ENCODE results near the gene NFAT5. TPM values are rescaled to one million over a fixed set of nuclear protein-coding genes. Genes with fewer than 3 reads are reported as not detected.
"Not testable (repeated sequence)": the region's sequence is repeated elsewhere in the genome, so short reads cannot be mapped to it uniquely, and the experiment has no call there.

NFAT5 gene
- total and polyA plus RNA-seq, 12 donors, result 1.9 to 79.4 (median 50.7) TPM

DNA sequence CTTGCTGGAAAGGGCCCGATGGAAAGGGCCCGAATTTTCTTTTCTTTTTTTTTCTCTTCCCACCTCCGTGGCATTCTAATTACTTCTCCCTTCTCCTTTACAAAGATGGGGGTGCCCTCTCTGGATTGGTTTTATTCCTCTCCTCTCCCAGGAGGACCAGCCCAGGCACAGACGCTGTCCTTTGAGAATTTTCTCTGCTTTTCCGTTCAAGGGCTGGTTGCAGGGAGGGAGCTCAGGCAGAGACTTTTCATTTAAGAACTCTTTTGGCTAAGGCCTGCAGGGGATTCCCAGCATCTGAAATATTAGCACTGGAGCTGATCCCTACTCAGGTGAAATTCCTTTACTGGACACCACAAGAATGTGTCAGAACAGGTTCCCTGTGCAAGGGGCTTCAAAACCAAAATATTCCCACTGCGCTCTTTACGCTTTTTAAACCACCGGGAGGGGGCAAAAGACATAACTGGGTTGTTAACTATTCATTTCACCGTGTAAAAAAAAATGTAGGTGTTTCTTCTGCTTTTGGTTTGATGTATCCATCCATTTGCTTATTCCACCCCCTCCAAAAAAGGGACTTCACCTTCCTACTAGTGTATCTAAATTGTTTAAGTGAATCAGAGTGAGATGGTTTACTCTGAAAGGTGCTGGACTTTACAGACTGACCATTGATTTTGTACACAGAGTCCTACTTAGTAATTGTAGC is 1.4 kb downstream of the NFAT5 start:
- intact Hi-C loops (cut with DNase I), result no loop called here
- Histone ChIP-seq H3K4me3 (peak overlapping the region; percentile 23 to 93 (median 86)), H3K4me1 (replicated peaks in 1 of 2) (peaks cover 23 to 48% of the 10 kb centered on the region in 2 donors), H3K27ac (peak overlapping the region; percentile 64 to 99 (median 97)), H3K9me3 (replicated peaks in 1 of 3) (no peaks in the 10 kb centered on the region), H3K36me3 (replicated peaks in 1 of 2) (no peaks in the 10 kb centered on the region), H3K27me3 (no peaks in the 10 kb centered on the region)
- peak in 3 of 7 donors; percentile 29 to 38 (median 30) for DNase-seq
- TF ChIP-seq, protein P1, sequence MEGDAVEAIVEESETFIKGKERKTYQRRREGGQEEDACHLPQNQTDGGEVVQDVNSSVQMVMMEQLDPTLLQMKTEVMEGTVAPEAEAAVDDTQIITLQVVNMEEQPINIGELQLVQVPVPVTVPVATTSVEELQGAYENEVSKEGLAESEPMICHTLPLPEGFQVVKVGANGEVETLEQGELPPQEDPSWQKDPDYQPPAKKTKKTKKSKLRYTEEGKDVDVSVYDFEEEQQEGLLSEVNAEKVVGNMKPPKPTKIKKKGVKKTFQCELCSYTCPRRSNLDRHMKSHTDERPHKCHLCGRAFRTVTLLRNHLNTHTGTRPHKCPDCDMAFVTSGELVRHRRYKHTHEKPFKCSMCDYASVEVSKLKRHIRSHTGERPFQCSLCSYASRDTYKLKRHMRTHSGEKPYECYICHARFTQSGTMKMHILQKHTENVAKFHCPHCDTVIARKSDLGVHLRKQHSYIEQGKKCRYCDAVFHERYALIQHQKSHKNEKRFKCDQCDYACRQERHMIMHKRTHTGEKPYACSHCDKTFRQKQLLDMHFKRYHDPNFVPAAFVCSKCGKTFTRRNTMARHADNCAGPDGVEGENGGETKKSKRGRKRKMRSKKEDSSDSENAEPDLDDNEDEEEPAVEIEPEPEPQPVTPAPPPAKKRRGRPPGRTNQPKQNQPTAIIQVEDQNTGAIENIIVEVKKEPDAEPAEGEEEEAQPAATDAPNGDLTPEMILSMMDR (IDR thresholded peaks at IDR 0.05), result peak in 3 of 6 experiments; percentile 8 to 42 (median 31)
- TF ChIP-seq POLR2A (IDR thresholded peaks at IDR 0.05), result no peak
- 0 to 1% (median 0%) methylated on average over 9 of the region's 9 CpGs for WGBS, 4 donors

DNA sequence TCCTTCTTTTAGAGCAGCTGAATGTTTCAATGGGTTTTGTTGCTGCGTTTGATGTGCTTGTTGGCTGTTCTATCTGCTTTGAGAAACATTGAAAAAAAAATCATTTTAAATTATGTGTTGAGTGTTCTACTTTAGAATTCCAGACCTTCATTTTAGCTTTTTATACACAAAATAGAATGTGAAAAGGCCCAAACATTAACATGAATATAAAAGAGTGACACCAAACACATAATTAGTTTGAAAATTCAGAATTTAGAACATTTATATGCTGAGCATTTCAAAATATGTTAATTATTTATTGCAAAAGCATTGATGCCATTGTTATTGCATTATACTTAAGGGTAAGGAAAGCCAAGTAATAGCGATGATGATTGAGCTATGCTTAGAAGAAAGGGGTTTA is 2.9 kb downstream of the NFAT5 start:
- intact Hi-C loops (cut with DNase I), result no loop called here
- peaks cover 23 to 56% of the 10 kb centered on the region in 2 donors for H3K4me1 ChIP-seq (replicated peaks in 1 of 2)
- peak overlapping the region in 1 of 5 donors; percentile 99 for H3K27ac ChIP-seq
- DNase-seq, result no peak
- H3K4me3 ChIP-seq, result peak overlapping the region in 1 of 4 donors; percentile 83
- H3K9me3 ChIP-seq (replicated peaks in 1 of 3), result no peaks in the 10 kb centered on the region
- 43 to 55% (median 47%) methylated on average over 2 of the region's 2 CpGs for WGBS, 4 donors
- H3K27me3 ChIP-seq, result no peaks in the 10 kb centered on the region
- no peaks in the 10 kb centered on the region for H3K36me3 ChIP-seq (replicated peaks in 1 of 2)
- TF ChIP-seq, protein P1 (IDR thresholded peaks at IDR 0.05), result no peak
- no peak for TF ChIP-seq POLR2A (IDR thresholded peaks at IDR 0.05)

DNA sequence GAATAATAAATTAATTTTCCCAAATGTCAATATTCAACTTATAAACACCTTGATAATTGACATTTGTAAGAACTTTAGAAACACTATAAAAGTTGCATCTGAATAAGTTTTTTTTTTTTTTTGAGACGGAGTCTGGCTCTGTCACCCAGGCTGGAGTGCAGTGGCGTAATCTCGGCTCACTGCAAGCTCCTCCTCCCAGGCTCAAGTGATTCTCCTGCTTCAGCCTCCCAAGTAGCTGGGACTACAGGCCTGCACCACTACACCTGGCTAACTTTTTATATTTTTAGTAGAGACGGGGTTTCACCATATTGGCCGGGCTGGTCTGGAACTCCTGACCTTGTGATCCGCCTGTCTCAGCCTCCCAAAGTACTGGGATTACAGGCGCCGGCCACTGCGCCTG is 13.0 kb downstream of the NFAT5 start:
- WGBS, 4 donors, result 85 to 89% (median 86%) methylated on average over 9 of the region's 9 CpGs
- H3K4me1 ChIP-seq (replicated peaks in 1 of 2), result peaks cover 0 to 22% of the 10 kb centered on the region in 2 donors

DNA sequence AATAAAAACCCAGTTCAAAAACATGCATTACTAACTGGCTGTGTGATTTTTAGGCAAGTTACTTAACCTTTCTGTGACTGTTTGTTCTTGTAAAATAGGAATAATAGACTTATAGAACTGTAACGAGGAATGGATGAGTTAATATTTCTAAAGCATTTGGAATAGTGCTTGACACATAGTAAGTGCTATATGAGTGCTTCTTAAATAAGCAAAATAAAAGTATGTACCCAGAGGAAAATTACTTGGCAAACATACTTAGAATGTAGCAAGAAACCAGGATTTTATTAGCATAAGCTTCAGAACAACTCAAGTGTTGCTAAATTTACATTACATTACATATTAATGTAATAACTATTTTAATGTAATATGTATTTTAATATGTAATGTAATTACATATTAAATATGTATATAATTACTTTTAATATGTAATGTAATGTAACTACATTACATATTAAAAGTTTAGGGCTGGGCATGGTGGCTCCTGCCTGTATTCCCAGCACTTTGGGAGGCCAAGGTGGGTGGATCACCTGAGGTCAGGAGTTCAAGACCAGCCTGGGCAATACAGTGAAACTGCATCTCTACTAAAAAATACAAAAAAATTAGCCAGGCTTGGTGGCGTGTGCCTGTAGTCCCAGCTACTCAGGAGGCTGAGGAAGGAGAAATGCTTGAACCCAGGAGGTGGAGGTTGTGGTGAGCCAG is 14.2 kb downstream of the NFAT5 start:
- H3K4me1 ChIP-seq (replicated peaks in 1 of 2), result peaks cover 0 to 22% of the 10 kb centered on the region in 2 donors
- 82 to 94% (median 84%) methylated on average over 2 of the region's 2 CpGs for WGBS, 4 donors
- intact Hi-C loops (cut with DNase I), result no loop called here

More for the DNA sequence above, 13.0 kb downstream of the NFAT5 start:
- H3K4me3 ChIP-seq; H3K27ac ChIP-seq; intact Hi-C loops (cut with DNase I); H3K36me3 ChIP-seq (replicated peaks in 1 of 2); DNase-seq; H3K9me3 ChIP-seq (replicated peaks in 1 of 3); H3K27me3 ChIP-seq: not testable (repeated sequence)

More for the DNA sequence above, 14.2 kb downstream of the NFAT5 start:
- H3K9me3 ChIP-seq (replicated peaks in 1 of 3), result no peaks in the 10 kb centered on the region
- H3K27me3 ChIP-seq, result no peaks in the 10 kb centered on the region
- TF ChIP-seq, protein P1 (IDR thresholded peaks at IDR 0.05), result no peak
- TF ChIP-seq POLR2A (IDR thresholded peaks at IDR 0.05), result no peak
- no peak overlapping the region for H3K4me3 ChIP-seq
- no peak for DNase-seq
- no peak overlapping the region for H3K27ac ChIP-seq
- no peaks in the 10 kb centered on the region for H3K36me3 ChIP-seq (replicated peaks in 1 of 2)
